HEK293T (cell line): Measurements from ENCODE around the gene DNASE2.

Source experiments
- ARNT ChIP-seq: fragments of 450-650 bp; IDR thresholded peaks from 2 replicates; pipeline ENCODE4 v1.6.1; 2017; ENCODE audit warnings: mild to moderate bottlenecking
- BHLHE40 ChIP-seq: fragments of 450-650 bp; IDR thresholded peaks from 2 replicates; pipeline ENCODE4 v1.6.1; 2016; ENCODE audit warnings: mild to moderate bottlenecking, moderate library complexity, borderline replicate concordance
- ELF4 ChIP-seq: fragments of 450-650 bp; IDR thresholded peaks from 2 replicates; pipeline ENCODE4 v1.6.1; 2017; ENCODE audit warnings: antibody characterized with exemption
- FOXA1 ChIP-seq: fragments of 450-650 bp; IDR thresholded peaks from 2 replicates; pipeline ENCODE4 v1.6.1; 2016; ENCODE audit warnings: mild to moderate bottlenecking
- FOXK2 ChIP-seq: fragments of 450-650 bp; IDR thresholded peaks from 2 replicates; pipeline ENCODE4 v1.6.1; 2016; ENCODE audit warnings: mild to moderate bottlenecking
- FOXM1 ChIP-seq: fragments of 450-650 bp; IDR thresholded peaks from 2 replicates; pipeline ENCODE4 v1.6.1; 2017; ENCODE audit warnings: mild to moderate bottlenecking, borderline replicate concordance
- HDGF ChIP-seq: fragments of 450-650 bp; IDR thresholded peaks from 2 replicates; pipeline ENCODE4 v1.6.1; 2017; ENCODE audit warnings: antibody characterized with exemption, borderline replicate concordance
- LEF1 ChIP-seq: fragments of 450-650 bp; IDR thresholded peaks from 2 replicates; pipeline ENCODE4 v1.6.1; 2017; ENCODE audit warnings: mild to moderate bottlenecking, borderline replicate concordance
- NFRKB ChIP-seq: fragments of 450-650 bp; IDR thresholded peaks from 2 replicates; pipeline ENCODE4 v1.6.1; 2016; ENCODE audit warnings: mild to moderate bottlenecking, moderate library complexity
- SP1 ChIP-seq: fragments of 450-650 bp; IDR thresholded peaks from 2 replicates; pipeline ENCODE4 v1.6.1; 2017
- SUZ12 ChIP-seq: fragments of 450-650 bp; IDR thresholded peaks from 2 replicates; pipeline ENCODE4 v1.6.1; 2016; ENCODE audit warnings: mild to moderate bottlenecking
- TARDBP ChIP-seq: fragments of 450-650 bp; IDR thresholded peaks from 2 replicates; pipeline ENCODE4 v1.6.1; 2016
- ZNF384 ChIP-seq: fragments of 450-650 bp; IDR thresholded peaks from 2 replicates; pipeline ENCODE4 v1.6.1; 2016
- TF ChIP-seq, protein P1 (sequence below): fragments of 450-650 bp; IDR thresholded peaks from 2 replicates; pipeline ENCODE4 v1.6.1; 2016

DNA sequence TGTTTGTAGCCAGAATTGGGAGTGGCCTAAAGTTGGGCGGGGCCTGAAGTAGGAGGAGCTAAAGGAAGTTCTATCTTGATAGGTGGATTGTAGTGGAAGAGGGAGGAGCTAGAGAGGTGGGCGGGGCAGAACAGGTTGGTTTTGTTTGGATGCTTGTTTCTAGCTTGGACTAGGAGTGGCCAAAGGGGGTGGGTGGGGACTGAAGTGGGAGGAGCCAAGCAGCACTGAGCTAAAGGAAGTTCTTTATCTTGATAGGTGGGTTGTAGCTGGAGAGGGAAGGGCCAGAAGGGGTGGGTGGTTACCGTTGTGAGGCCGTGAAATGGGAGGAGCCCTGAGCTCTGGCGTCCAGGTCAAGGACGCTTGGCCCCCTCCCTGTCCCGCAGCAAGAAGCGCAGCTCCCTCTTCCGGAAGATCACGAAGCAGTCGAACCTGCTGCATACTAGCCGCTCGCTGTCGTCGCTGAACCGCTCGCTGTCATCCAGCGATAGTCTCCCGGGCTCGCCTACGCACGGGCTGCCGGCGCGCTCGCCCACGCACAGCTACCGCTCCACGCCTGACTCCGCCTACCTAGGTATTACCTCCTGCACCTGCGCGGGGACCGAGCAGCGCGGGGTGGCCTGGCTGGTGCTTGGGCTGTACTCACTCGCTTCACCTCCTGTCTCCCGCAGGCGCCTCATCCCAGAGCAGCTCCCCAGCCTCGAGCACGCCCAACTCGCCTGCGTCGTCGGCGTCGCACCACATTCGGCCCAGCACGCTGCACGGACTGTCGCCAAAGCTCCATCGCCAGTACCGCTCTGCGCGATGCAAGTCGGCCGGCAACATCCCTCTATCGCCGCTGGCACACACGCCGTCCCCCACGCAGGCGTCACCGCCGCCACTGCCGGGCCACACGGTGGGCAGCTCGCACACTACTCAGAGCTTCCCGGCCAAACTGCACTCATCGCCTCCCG, 8.0 kb downstream of the DNASE2 start:
- TF ChIP-seq ARNT (no peak), SP1 (peak; percentile 31; the same call in 1 of the 2 replicates), ZNF384 (no peak), HDGF (no peak), NFRKB (no peak), TARDBP (no peak), FOXK2 (no peak), FOXA1 (no peak), BHLHE40 (no peak), FOXM1 (no peak), SUZ12 (no peak), LEF1 (no peak), ELF4 (no peak)
- TF ChIP-seq, protein P1, sequence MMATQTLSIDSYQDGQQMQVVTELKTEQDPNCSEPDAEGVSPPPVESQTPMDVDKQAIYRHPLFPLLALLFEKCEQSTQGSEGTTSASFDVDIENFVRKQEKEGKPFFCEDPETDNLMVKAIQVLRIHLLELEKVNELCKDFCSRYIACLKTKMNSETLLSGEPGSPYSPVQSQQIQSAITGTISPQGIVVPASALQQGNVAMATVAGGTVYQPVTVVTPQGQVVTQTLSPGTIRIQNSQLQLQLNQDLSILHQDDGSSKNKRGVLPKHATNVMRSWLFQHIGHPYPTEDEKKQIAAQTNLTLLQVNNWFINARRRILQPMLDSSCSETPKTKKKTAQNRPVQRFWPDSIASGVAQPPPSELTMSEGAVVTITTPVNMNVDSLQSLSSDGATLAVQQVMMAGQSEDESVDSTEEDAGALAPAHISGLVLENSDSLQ: no peak
